ENCODE data around the gene RPS6KA3.
A peak's percentile ranks its signal among the peaks of the same experiment; 100 is the strongest.

Gene RPS6KA3

GRCh38 chrX:20266810-20267606 is at the start of gene RPS6KA3:
TSS of gene RPS6KA3 (minus strand) at chrX:20266909. CDS start at chrX:20266632, 277 bp downstream.
- Mint-ChIP-seq H3K4me3 (peak within 1 kb of the TSS; percentile 90), H3K27me3 (no peaks in the 10 kb centered on the region), H3K36me3 (no peaks in the 10 kb centered on the region), H3K4me1 (peaks cover 22% of the 10 kb centered on the region), H3K9me3 (no peaks in the 10 kb centered on the region), H3K27ac (peak within 1 kb of the TSS; percentile 91)
- peak; percentile 90 for ATAC-seq

GRCh38 chrX:20315140-20315539 is 48.4 kb upstream of the RPS6KA3 start:
- Mint-ChIP-seq H3K27me3 (no peaks in the 10 kb centered on the region), H3K9me3 (no peaks in the 10 kb centered on the region), H3K4me1 (peaks cover 47% of the 10 kb centered on the region), H3K36me3 (no peaks in the 10 kb centered on the region), H3K27ac (peak overlapping the region; percentile 84), H3K4me3 (no peak overlapping the region)
- ATAC-seq: peak; percentile 80

GRCh38 chrX:20313899-20314298 is 47.2 kb upstream of the RPS6KA3 start:
- Mint-ChIP-seq H3K4me3 (no peak overlapping the region), H3K4me1 (peaks cover 40% of the 10 kb centered on the region), H3K36me3 (no peaks in the 10 kb centered on the region), H3K9me3 (no peaks in the 10 kb centered on the region), H3K27ac (no peak overlapping the region), H3K27me3 (no peaks in the 10 kb centered on the region)
- peak; percentile 64 for ATAC-seq

GRCh38 chrX:20312018-20312417 is 45.3 kb upstream of the RPS6KA3 start:
- Mint-ChIP-seq H3K4me3 (no peak overlapping the region), H3K27ac (no peak overlapping the region)

GRCh38 chrX:20311505-20311904 is 44.8 kb upstream of the RPS6KA3 start:
- Mint-ChIP-seq H3K27ac (no peak overlapping the region), H3K9me3 (no peaks in the 10 kb centered on the region), H3K36me3 (no peaks in the 10 kb centered on the region), H3K27me3 (no peaks in the 10 kb centered on the region), H3K4me1 (peaks cover 29% of the 10 kb centered on the region), H3K4me3 (no peak overlapping the region)
- ATAC-seq: no peak

More at GRCh38 chrX:20312018-20312417, 45.3 kb upstream of the RPS6KA3 start:
- ATAC-seq: no peak
- Mint-ChIP-seq H3K36me3 (no peaks in the 10 kb centered on the region), H3K4me1 (peaks cover 29% of the 10 kb centered on the region), H3K9me3 (no peaks in the 10 kb centered on the region), H3K27me3 (no peaks in the 10 kb centered on the region)

GRCh38 chrX:20309806-20310205 is 43.1 kb upstream of the RPS6KA3 start:
- Mint-ChIP-seq H3K4me1 (peaks cover 18% of the 10 kb centered on the region), H3K27ac (no peak overlapping the region), H3K9me3 (no peaks in the 10 kb centered on the region), H3K4me3 (no peak overlapping the region), H3K36me3 (no peaks in the 10 kb centered on the region), H3K27me3 (no peaks in the 10 kb centered on the region)
- ATAC-seq: no peak

- H3K4me3 Mint-ChIP-seq: no peak overlapping the region
- H3K4me1 Mint-ChIP-seq: peaks cover 2% of the 10 kb centered on the region
- no peak overlapping the region for H3K27ac Mint-ChIP-seq
- H3K27me3 Mint-ChIP-seq: no peaks in the 10 kb centered on the region
- no peaks in the 10 kb centered on the region for H3K36me3 Mint-ChIP-seq
- H3K9me3 Mint-ChIP-seq: no peaks in the 10 kb centered on the region
- ATAC-seq: no peak
Measured at GRCh38 chrX:20306668-20307067, 40.0 kb upstream of the RPS6KA3 start.

- Mint-ChIP-seq H3K27ac (no peak overlapping the region), H3K27me3 (peaks cover 16% of the 10 kb centered on the region), H3K36me3 (no peaks in the 10 kb centered on the region), H3K9me3 (no peaks in the 10 kb centered on the region), H3K4me1 (no peaks in the 10 kb centered on the region), H3K4me3 (no peak overlapping the region)
- no peak for ATAC-seq
Measured at GRCh38 chrX:20300822-20301221, 34.1 kb upstream of the RPS6KA3 start.

GRCh38 chrX:20294957-20295356 is 28.2 kb upstream of the RPS6KA3 start:
- H3K9me3 Mint-ChIP-seq: no peaks in the 10 kb centered on the region
- H3K4me3 Mint-ChIP-seq: no peak overlapping the region
- H3K27ac Mint-ChIP-seq: no peak overlapping the region
- no peak for ATAC-seq
- no peaks in the 10 kb centered on the region for H3K4me1 Mint-ChIP-seq
- H3K27me3 Mint-ChIP-seq: peaks cover 16% of the 10 kb centered on the region
- no peaks in the 10 kb centered on the region for H3K36me3 Mint-ChIP-seq

GRCh38 chrX:20294284-20294683 is 27.6 kb upstream of the RPS6KA3 start:
- no peaks in the 10 kb centered on the region for H3K4me1 Mint-ChIP-seq
- H3K4me3 Mint-ChIP-seq: no peak overlapping the region
- no peaks in the 10 kb centered on the region for H3K9me3 Mint-ChIP-seq
- ATAC-seq: no peak
- peaks cover 16% of the 10 kb centered on the region for H3K27me3 Mint-ChIP-seq
- H3K27ac Mint-ChIP-seq: no peak overlapping the region
- no peaks in the 10 kb centered on the region for H3K36me3 Mint-ChIP-seq

- Mint-ChIP-seq H3K27ac (no peak overlapping the region), H3K36me3 (peaks cover 6% of the 10 kb centered on the region), H3K4me1 (no peaks in the 10 kb centered on the region), H3K9me3 (peaks cover 8% of the 10 kb centered on the region), H3K27me3 (no peaks in the 10 kb centered on the region), H3K4me3 (no peak overlapping the region)
- ATAC-seq: no peak
Measured at GRCh38 chrX:20285511-20285910, 18.8 kb upstream of the RPS6KA3 start.

- no peak for ATAC-seq
- H3K27ac Mint-ChIP-seq: no peak overlapping the region
- H3K9me3 Mint-ChIP-seq: peaks cover 8% of the 10 kb centered on the region
- H3K27me3 Mint-ChIP-seq: no peaks in the 10 kb centered on the region
- no peak overlapping the region for H3K4me3 Mint-ChIP-seq
- H3K36me3 Mint-ChIP-seq: peaks cover 6% of the 10 kb centered on the region
- no peaks in the 10 kb centered on the region for H3K4me1 Mint-ChIP-seq
Measured at GRCh38 chrX:20284992-20285391, 18.3 kb upstream of the RPS6KA3 start.

- no peak overlapping the region for H3K27ac Mint-ChIP-seq
- peaks cover 6% of the 10 kb centered on the region for H3K36me3 Mint-ChIP-seq
- no peak overlapping the region for H3K4me3 Mint-ChIP-seq
- H3K9me3 Mint-ChIP-seq: peaks cover 8% of the 10 kb centered on the region
- no peaks in the 10 kb centered on the region for H3K27me3 Mint-ChIP-seq
- ATAC-seq: no peak
- no peaks in the 10 kb centered on the region for H3K4me1 Mint-ChIP-seq
Measured at GRCh38 chrX:20284444-20284843, 17.7 kb upstream of the RPS6KA3 start.

GRCh38 chrX:20280938-20281337 is 14.2 kb upstream of the RPS6KA3 start:
- ATAC-seq: no peak
- no peaks in the 10 kb centered on the region for H3K36me3 Mint-ChIP-seq
- H3K9me3 Mint-ChIP-seq: peaks cover 3% of the 10 kb centered on the region
- no peak overlapping the region for H3K4me3 Mint-ChIP-seq
- H3K4me1 Mint-ChIP-seq: no peaks in the 10 kb centered on the region
- H3K27me3 Mint-ChIP-seq: no peaks in the 10 kb centered on the region
- no peak overlapping the region for H3K27ac Mint-ChIP-seq

GRCh38 chrX:20274121-20274520 is 7.4 kb upstream of the RPS6KA3 start:
- Mint-ChIP-seq H3K36me3 (no peaks in the 10 kb centered on the region), H3K27ac (no peak overlapping the region), H3K4me3 (no peak overlapping the region), H3K4me1 (no peaks in the 10 kb centered on the region), H3K9me3 (peaks cover 3% of the 10 kb centered on the region), H3K27me3 (no peaks in the 10 kb centered on the region)
- ATAC-seq: no peak

GRCh38 chrX:20271730-20272129 is 5.0 kb upstream of the RPS6KA3 start:
- no peaks in the 10 kb centered on the region for H3K27me3 Mint-ChIP-seq
- no peak overlapping the region for H3K27ac Mint-ChIP-seq
- no peaks in the 10 kb centered on the region for H3K9me3 Mint-ChIP-seq
- H3K4me3 Mint-ChIP-seq: no peak overlapping the region
- H3K36me3 Mint-ChIP-seq: no peaks in the 10 kb centered on the region
- no peak for ATAC-seq
- H3K4me1 Mint-ChIP-seq: peaks cover 5% of the 10 kb centered on the region
